ENCODE measurements around the gene NPAS3. TPM values are rescaled to one million over a fixed set of nuclear protein-coding genes. Genes with fewer than 3 reads are reported as not detected.

NPAS3 gene
- total and polyA plus RNA-seq, 2 of the 13 experiments (the other 11 are each of a cell fraction or from before 2014, with no cell fraction given) = not detected

DNA sequence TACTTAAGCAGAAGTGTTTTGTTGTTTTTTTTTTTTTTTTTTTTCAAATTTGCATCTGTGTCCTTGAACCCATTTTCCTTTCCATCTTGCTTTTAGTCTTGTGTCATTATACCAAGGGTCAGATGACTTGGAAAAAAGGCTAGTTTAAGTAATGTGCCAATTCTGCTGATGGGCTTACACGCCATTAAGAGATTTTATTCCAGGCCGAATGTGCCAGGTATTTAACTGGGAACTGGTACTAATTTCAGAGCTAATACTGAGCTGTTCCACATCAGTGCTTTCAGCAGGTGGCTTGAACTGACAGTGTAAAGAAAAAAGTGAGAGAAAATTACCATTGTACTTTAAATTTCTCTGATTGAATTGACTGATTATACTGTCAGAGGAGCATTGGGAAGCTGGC, 224.9 kb downstream of the NPAS3 start:
- in situ Hi-C loops (cut with HindIII; ENCODE audit: extremely low pct_ligation_motif_present, low pct_unique_long_range_greater_than_20kb) = no loop called here
- ChIA-PET CTCF (ENCODE audit: low intra/inter-chr PET ratio, low total read pairs) (no interaction called here), POLR2A (no interaction called here)
- Histone ChIP-seq H3K36me3 (replicated peaks in 1 of 2; ENCODE audit: control insufficient read depth in 1 of 2, insufficient read depth in 2 of 2, low read length in 2 of 2) (no peaks in the 10 kb centered on the region), H4K20me1 (ENCODE audit: insufficient read depth, low read length) (no peaks in the 10 kb centered on the region), H3K27ac (ENCODE audit: extremely low read length, insufficient read depth, low read length) (no peak overlapping the region), H3K79me2 (ENCODE audit: insufficient read depth, low read length) (no peaks in the 10 kb centered on the region), H3K9ac (ENCODE audit: insufficient read depth, low read depth, low read length) (no peak overlapping the region), H3K27me3 (ENCODE audit: control insufficient read depth in 1 of 2, insufficient read depth in 2 of 2, low read length in 2 of 2) (no peaks in the 10 kb centered on the region), H3K4me1 (ENCODE audit: insufficient read depth, low read length) (no peaks in the 10 kb centered on the region), H3K9me3 (ENCODE audit: low read length) (peaks cover 7% of the 10 kb centered on the region; the same call in 1 of the 2 replicates), H3K4me3 (replicated peaks in 1 of 3; ENCODE audit: insufficient read depth in 1 of 3, low read depth in 2 of 3, low read length in 3 of 3) (no peak overlapping the region), H3K4me2 (ENCODE audit: low read depth, low read length) (no peak overlapping the region), H2AFZ (ENCODE audit: low read length) (no peak overlapping the region)
- FAIRE-seq (no peak), DNase-seq (ENCODE audit: low spot score) (no peak), ATAC-seq (no peak)
- intact Hi-C loops (cut with micrococcal nuclease; ENCODE audit: unreplicated experiment) = no loop called here
- WGBS (ENCODE audit: low lambda C conversion rate) = 12% methylated on average over 2 of the region's 2 CpGs
- no TSS peak for BruUV-seq (replicated peaks)
- TF ChIP-seq RAD51 (IDR thresholded peaks at IDR 0.05; ENCODE audit: borderline replicate concordance) = no peak
- TF ChIP-seq, protein P1, sequence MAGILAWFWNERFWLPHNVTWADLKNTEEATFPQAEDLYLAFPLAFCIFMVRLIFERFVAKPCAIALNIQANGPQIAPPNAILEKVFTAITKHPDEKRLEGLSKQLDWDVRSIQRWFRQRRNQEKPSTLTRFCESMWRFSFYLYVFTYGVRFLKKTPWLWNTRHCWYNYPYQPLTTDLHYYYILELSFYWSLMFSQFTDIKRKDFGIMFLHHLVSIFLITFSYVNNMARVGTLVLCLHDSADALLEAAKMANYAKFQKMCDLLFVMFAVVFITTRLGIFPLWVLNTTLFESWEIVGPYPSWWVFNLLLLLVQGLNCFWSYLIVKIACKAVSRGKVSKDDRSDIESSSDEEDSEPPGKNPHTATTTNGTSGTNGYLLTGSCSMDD (CRISPR knock-in tag; IDR thresholded peaks at IDR 0.05) = no peak
- TF ChIP-seq, protein P2, sequence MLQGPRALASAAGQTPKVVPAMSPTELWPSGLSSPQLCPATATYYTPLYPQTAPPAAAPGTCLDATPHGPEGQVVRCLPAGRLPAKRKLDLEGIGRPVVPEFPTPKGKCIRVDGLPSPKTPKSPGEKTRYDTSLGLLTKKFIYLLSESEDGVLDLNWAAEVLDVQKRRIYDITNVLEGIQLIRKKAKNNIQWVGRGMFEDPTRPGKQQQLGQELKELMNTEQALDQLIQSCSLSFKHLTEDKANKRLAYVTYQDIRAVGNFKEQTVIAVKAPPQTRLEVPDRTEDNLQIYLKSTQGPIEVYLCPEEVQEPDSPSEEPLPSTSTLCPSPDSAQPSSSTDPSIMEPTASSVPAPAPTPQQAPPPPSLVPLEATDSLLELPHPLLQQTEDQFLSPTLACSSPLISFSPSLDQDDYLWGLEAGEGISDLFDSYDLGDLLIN (CRISPR knock-in tag; IDR thresholded peaks at IDR 0.05; ENCODE audit: borderline replicate concordance) = no peak
- no peak for TF ChIP-seq POLR2AphosphoS5 (IDR thresholded peaks at IDR 0.05; ENCODE audit: low read depth, low read length)
- TF ChIP-seq PPARG (CRISPR knock-in tag; conservative IDR thresholded peaks at IDR 0.05) = no peak
- TF ChIP-seq IRX3 (CRISPR knock-in tag; IDR thresholded peaks at IDR 0.05; ENCODE audit: borderline replicate concordance, low read depth) = no peak
- no peak for TF ChIP-seq ZFP36 (IDR thresholded peaks at IDR 0.05; ENCODE audit: borderline replicate concordance, low read depth, low read length, partially characterized antibody)
- no peak for TF ChIP-seq AKAP8 (CRISPR knock-in tag; IDR thresholded peaks at IDR 0.05)
- TF ChIP-seq YEATS4 (CRISPR knock-in tag; IDR thresholded peaks at IDR 0.05; ENCODE audit: borderline replicate concordance) = no peak
- TF ChIP-seq, protein P3, sequence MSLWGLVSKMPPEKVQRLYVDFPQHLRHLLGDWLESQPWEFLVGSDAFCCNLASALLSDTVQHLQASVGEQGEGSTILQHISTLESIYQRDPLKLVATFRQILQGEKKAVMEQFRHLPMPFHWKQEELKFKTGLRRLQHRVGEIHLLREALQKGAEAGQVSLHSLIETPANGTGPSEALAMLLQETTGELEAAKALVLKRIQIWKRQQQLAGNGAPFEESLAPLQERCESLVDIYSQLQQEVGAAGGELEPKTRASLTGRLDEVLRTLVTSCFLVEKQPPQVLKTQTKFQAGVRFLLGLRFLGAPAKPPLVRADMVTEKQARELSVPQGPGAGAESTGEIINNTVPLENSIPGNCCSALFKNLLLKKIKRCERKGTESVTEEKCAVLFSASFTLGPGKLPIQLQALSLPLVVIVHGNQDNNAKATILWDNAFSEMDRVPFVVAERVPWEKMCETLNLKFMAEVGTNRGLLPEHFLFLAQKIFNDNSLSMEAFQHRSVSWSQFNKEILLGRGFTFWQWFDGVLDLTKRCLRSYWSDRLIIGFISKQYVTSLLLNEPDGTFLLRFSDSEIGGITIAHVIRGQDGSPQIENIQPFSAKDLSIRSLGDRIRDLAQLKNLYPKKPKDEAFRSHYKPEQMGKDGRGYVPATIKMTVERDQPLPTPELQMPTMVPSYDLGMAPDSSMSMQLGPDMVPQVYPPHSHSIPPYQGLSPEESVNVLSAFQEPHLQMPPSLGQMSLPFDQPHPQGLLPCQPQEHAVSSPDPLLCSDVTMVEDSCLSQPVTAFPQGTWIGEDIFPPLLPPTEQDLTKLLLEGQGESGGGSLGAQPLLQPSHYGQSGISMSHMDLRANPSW (CRISPR knock-in tag; IDR thresholded peaks at IDR 0.05; ENCODE audit: borderline replicate concordance) = no peak
- no peak for TF ChIP-seq SP1 (IDR thresholded peaks at IDR 0.05)
- TF ChIP-seq SP1 (CRISPR knock-in tag; IDR thresholded peaks at IDR 0.05) = no peak
- no peak for TF ChIP-seq MEIS2 (CRISPR knock-in tag; IDR thresholded peaks at IDR 0.05)

Data from HepG2 (cell line).